Right atrium auricular region (tissue), 2 donors: ENCODE data around the gene GRAPL. TPM values are rescaled to one million over a fixed set of nuclear protein-coding genes. Genes with fewer than 3 reads are reported as not detected.
"Not testable (repeated sequence)": the region's sequence is repeated elsewhere in the genome, so short reads cannot be mapped to it uniquely, and the experiment has no call there.

Experiments used
- DNase-seq: peaks from one replicate; pipeline ENCODE4 v3.0.0-alpha.2; 2019; ENCODE audit warnings: low spot score
- H3K27ac ChIP-seq, 2 donors: fragments of 200-600 bp; sonication (generic); 1 replicate in 1 of 2; 2 replicates in 1 of 2; pipeline ENCODE4 v1.5.1; 2016 to 2019
- H3K27me3 ChIP-seq, 2 donors: fragments of 200-600 bp; sonication (generic); one replicate each; pipeline versions ENCODE4 v1.5.1 to v1.6.0; 2017 to 2019
- H3K36me3 ChIP-seq: fragments of 200-600 bp; sonication (generic); one replicate; pipeline ENCODE4 v1.5.1; 2016
- H3K4me1 ChIP-seq, 2 donors: fragments of 200-600 bp; sonication (generic); one replicate each; pipeline versions ENCODE4 v1.5.1 to v1.6.0; 2017 to 2019
- H3K4me3 ChIP-seq, 2 donors: fragments of 200-600 bp; sonication (generic); 1 replicate in 1 of 2; 2 replicates in 1 of 2; pipeline ENCODE4 v1.5.1; 2017 to 2019; ENCODE audit warnings: mild to moderate bottlenecking in 1 of 2, moderate library complexity in 1 of 2
- H3K9me3 ChIP-seq, 2 donors: fragments of 200-600 bp; sonication (generic); one replicate each; pipeline ENCODE4 v1.5.1; 2019
- total RNA-seq, 2 donors: library from RNA; depleted of rRNA; stranded (reverse); fragments of >200 nt; gene quantifications; one replicate each; pipeline ENCODE4 v1.1.0, GENCODE V29; 2016

Gene GRAPL
- total RNA-seq, 2 donors from 2014 or later, result 1.4 TPM; not detected in 1

- H3K4me1 ChIP-seq, H3K27me3 ChIP-seq, H3K27ac ChIP-seq, H3K4me3 ChIP-seq, H3K36me3 ChIP-seq, DNase-seq, H3K9me3 ChIP-seq: not testable (repeated sequence)
These were observed 23.6 kb downstream of the GRAPL start for GRCh38 chr17:19150678-19151615.

- not testable (repeated sequence) for H3K4me1 ChIP-seq, H3K9me3 ChIP-seq, H3K27ac ChIP-seq, H3K27me3 ChIP-seq, DNase-seq, H3K36me3 ChIP-seq, H3K4me3 ChIP-seq
These were observed 30.2 kb downstream of the GRAPL start for GRCh38 chr17:19157628-19158027.

GRCh38 chr17:19158478-19158877 is 31.1 kb downstream of the GRAPL start:
- not testable (repeated sequence) for H3K4me1 ChIP-seq, H3K27ac ChIP-seq, H3K27me3 ChIP-seq, H3K9me3 ChIP-seq, H3K4me3 ChIP-seq, H3K36me3 ChIP-seq, DNase-seq

DNA sequence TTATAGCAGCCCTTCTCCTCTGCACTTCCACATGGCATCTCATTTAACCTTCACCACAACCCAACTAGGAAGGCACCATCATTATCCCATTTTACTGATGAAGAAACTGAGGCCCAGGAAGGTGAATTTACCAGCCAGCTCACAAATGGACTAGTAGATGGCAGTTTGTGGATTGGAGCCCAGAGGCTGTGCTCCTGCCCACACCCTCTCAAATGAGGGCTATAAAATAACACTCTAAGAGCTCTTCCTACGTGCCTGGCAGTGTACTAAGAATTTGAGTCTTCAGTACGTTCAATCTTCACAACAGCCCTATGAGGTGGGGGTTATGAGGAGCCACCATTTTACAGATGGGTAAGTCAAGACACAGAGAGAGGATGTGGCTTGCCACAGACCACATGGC is 31.5 kb downstream of the GRAPL start:
- not testable (repeated sequence) for DNase-seq, H3K36me3 ChIP-seq, H3K27ac ChIP-seq, H3K4me3 ChIP-seq, H3K9me3 ChIP-seq, H3K27me3 ChIP-seq, H3K4me1 ChIP-seq

- not testable (repeated sequence) for H3K36me3 ChIP-seq, H3K27me3 ChIP-seq, DNase-seq, H3K4me3 ChIP-seq, H3K9me3 ChIP-seq, H3K4me1 ChIP-seq, H3K27ac ChIP-seq
These were observed 34.1 kb downstream of the GRAPL start for GRCh38 chr17:19161308-19162107.

DNA sequence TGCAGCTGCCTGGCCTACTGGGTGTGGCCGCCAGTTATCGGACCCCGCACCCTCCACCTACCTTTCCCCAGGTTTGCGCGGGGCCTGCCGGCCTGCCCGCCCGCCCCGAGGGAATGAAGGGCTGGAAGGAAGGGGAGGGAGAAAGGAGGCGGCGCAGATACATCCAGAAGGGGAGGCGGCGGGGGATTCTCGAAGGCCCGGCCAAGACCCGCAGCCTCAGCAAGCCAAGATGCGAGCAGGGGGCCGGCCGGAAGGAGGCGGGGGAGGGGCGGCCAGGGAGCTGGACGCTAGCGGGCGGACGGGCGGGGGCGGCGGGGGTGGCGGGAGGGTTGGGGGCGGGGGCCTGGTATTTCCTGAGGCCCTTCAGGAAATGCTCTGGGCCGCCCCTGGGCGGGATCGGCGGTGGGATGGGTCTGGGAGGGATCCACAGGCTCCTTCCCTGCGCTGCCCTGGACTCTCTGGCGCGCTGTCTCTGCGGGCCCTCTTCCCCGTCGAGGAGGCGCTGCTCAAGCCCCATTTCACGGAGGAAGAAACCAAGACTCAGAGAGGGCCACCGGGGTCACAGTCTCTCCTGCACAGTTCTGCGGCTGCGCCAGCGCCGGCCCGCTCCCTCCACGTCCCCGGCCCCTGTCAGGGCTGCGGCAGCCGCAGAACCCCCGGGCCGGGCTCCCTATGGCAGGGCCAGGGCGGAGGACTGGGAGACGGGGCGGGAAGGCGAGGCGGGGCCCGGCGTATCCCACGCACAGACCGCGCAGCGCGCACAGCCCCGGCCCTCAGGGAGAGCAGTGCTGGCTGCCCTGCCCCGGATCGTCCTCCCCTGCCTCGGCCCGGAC is 35.2 kb downstream of the GRAPL start:
- H3K36me3 ChIP-seq, H3K4me1 ChIP-seq, H3K4me3 ChIP-seq, H3K27ac ChIP-seq, DNase-seq, H3K9me3 ChIP-seq, H3K27me3 ChIP-seq: not testable (repeated sequence)

DNA sequence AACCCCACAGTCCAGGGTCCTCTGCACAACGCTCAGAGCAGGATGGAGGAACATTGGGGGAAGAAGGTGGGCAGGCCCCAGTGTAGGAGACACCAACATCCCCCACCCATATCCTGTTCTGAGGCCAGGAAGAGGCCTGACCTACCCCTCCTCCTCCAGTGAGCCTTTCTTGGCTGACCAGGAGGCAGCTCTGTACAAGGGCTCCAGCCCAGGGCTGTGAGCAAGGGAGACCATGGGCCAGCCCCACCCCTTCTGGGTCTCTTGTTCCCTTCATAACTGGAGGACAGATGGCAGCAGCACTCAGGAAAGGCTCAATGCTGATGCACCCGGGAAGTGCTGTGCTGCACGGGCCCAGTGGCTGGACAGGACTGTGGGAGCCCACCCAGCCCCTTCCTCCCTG is 47.0 kb downstream of the GRAPL start:
- not testable (repeated sequence) for H3K9me3 ChIP-seq, H3K4me3 ChIP-seq, H3K27me3 ChIP-seq, H3K4me1 ChIP-seq, DNase-seq, H3K36me3 ChIP-seq, H3K27ac ChIP-seq

- not testable (repeated sequence) for H3K4me3 ChIP-seq, H3K9me3 ChIP-seq, H3K4me1 ChIP-seq, H3K27ac ChIP-seq, DNase-seq, H3K27me3 ChIP-seq, H3K36me3 ChIP-seq
These were observed 48.0 kb downstream of the GRAPL start for GRCh38 chr17:19175410-19175809.

GRCh38 chr17:19181040-19181875 is 53.9 kb downstream of the GRAPL start:
- not testable (repeated sequence) for DNase-seq, H3K27ac ChIP-seq, H3K4me1 ChIP-seq, H3K27me3 ChIP-seq, H3K4me3 ChIP-seq, H3K36me3 ChIP-seq, H3K9me3 ChIP-seq

- not testable (repeated sequence) for H3K27ac ChIP-seq, DNase-seq, H3K4me1 ChIP-seq, H3K36me3 ChIP-seq, H3K4me3 ChIP-seq, H3K9me3 ChIP-seq, H3K27me3 ChIP-seq
These were observed 60.8 kb downstream of the GRAPL start for GRCh38 chr17:19187883-19188869.

- not testable (repeated sequence) for DNase-seq, H3K4me1 ChIP-seq, H3K9me3 ChIP-seq, H3K4me3 ChIP-seq, H3K27me3 ChIP-seq, H3K27ac ChIP-seq, H3K36me3 ChIP-seq
These were observed 61.7 kb downstream of the GRAPL start for GRCh38 chr17:19188870-19189708.

DNA sequence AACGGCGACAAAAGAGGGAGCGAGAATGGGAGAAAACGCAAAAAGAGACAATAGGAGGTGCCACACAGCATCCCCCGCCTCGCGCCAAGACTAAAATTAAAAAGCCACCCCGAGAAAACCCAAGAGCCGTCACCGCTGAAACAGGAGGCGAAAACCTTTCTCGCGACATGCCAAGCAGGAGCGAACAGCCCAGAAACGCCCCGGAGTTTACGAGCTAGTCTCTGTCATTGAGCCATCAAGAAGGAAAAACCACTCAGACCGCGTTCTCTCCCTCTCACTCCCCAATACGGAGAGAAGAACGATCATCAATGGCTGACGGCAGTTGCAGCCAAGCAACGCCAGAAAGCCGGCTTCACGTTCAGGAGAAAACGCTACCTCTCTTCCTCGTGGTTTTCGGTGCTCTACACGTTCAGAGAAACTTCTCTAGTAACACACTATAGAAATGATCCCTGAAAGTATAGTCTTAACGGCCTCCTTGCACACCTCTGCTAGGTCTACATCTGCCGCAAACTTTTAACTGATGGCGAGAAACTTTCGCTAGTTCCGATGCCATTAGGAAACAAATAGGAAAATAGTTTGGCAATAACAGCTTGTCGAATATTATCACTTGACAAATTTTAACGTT is 62.5 kb downstream of the GRAPL start:
- H3K9me3 ChIP-seq, H3K27ac ChIP-seq, DNase-seq, H3K36me3 ChIP-seq, H3K4me3 ChIP-seq, H3K27me3 ChIP-seq, H3K4me1 ChIP-seq: not testable (repeated sequence)
